ENCODE results near the gene BTBD9.

The BTBD9 gene

GRCh38 chr6:38153798-38154345 lies 485.9 kb downstream of the BTBD9 start:
- no peak for DNase-seq

- DNase-seq = no peak
Measured at GRCh38 chr6:38153076-38153797, 486.5 kb downstream of the BTBD9 start.

DNA sequence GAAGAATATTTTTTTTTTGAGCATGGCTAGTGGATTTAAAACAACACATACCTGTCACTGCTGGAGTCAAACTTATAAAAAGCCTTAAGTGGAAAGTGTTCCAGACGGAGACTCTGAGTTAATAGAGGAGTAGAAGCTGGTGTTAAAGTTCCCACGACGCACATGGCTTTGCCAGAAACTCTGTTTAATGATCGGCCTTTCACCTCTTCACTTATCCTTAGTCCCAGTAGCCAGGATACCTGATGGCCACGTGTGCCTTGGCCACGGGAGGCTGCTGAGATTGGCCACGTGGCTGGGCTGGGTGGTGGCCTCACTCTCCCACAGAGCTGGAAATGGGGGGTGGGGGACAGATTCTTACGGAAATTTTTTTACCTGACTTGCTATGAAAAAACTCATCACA lies 487.1 kb downstream of the BTBD9 start:
- DNase-seq = no peak

GRCh38 chr6:38151580-38152500 lies 487.9 kb downstream of the BTBD9 start:
- DNase-seq = no peak

DNA sequence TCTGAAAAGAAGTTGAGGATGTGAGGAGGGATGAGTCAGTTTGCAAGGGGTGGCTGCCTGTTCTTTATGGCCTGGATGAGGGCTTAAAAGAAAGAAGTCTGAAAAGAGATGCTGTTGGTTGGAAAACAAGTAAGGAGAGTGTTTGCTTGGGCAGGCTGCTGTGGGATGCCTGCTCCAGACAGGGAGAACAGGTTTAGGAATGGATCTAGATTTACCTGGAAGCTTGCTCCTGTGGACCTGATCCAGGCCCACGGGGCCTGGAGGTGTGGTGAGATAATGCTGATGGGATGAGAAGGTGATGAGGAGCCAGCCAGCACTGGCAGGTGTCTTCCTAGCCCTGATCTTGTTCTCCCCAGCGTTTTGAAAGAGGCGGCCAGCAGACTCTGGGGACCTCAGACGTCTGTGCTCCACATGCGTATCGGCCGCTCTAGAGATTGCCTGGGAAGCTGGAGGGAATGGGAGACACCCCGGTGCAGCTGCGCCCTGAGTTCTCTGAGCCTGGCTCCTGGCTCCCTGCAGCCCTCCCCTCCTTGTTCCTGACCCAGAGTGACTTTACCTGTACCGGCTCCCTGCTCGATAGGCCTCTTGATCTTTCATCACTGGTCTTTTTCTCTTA lies 488.9 kb downstream of the BTBD9 start:
- DNase-seq = no peak

DNA sequence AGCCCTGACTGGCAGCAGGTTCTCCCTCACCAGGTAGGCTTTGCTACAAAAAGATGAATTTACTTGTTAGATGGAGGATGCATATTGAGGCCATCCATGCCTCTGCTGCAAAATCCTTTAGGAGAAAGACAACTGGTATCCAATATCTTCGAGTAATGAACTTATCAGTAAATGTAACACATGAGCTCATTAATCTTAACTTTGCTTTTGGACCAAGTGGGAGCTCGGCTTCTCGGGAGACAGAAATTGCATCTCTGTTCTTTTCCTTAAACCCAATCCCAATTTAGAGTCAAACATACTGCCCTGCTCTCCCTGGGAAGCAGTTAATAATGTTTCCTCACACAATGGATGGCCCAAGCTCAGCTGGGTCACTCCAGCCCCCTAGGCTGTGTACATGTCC lies 489.7 kb downstream of the BTBD9 start:
- no peak for DNase-seq

DNA sequence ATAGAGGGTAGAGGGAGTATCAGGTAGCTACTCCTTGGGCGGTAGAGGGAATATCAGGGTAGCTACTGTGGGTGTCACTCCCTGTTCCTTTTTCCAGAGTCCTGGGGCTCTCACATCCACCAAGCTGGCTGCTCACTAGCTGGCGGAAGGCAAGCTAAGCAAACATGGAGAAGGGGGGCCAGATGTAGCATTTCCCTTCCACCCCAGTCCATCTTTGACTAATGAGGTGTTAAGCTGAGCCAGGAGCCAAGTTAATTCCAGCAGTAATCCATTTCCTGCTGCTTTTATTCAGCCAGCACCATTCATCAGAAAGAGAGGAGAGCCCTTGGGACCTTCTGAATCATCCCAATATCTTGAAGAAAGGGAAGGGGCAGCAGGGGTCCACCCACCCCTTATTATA lies 490.2 kb downstream of the BTBD9 start:
- DNase-seq = no peak

DNA sequence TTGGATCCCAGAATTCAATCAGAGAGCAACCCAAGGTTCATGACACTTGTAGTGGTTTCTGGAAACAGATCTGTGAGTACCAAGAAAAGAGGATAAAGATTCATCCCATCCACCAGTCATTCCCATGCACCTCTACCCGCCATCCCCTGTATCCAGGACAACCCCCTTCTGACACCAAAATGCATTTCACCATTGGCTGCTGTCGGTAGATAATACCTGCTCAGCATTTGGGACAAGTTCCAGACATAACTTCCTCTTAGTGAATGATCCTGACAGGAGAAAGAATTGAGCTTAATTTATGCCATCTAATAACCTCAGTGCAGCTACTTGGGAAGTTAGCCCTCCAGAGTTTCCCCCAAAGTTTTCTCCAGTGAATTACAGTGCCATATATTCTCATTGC lies 491.1 kb downstream of the BTBD9 start:
- no peak for DNase-seq

DNA sequence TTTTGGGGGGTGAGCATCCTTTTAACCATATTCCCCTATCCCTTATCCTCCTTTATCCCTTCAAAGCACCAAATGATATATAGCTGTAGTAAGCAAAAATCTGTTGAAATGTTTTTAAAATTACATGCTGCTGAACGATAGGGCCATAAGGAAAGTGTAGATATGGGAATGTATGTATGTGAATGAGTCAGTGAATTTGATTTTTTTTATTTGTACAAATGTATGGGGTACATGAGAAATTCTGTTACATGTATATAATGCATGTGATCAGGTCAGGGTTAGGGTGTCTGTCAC lies 493.0 kb downstream of the BTBD9 start:
- DNase-seq = no peak

GRCh38 chr6:38146021-38146733 lies 493.6 kb downstream of the BTBD9 start:
- DNase-seq = no peak

DNA sequence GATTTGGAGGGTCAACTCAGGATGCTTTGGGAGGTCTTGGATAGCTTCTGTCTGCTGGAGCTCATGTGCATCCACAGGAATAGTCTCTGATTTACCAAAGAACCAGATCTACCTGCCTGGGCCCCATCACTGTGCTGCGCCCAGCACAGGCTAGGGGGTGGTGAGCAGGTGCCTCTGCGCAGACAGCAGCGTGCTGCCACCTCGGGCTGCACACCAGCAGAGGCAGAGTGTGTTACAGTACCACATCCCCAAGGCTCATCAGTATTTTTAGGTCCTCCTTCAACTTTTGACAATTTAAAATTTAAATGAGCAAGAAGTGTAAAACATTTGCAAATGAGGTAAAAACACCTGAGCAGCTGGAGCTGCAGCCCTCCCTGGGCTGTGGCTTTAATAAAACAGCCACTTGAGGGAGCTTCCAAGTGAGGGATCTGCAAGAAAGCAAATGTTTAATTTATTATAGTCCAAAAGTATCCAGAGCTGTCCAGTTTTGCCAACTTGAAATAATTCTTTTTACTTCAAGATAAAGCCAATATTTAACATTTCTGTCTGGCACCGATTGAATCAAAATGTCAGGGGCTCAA lies 495.3 kb downstream of the BTBD9 start:
- no peak for DNase-seq

DNA sequence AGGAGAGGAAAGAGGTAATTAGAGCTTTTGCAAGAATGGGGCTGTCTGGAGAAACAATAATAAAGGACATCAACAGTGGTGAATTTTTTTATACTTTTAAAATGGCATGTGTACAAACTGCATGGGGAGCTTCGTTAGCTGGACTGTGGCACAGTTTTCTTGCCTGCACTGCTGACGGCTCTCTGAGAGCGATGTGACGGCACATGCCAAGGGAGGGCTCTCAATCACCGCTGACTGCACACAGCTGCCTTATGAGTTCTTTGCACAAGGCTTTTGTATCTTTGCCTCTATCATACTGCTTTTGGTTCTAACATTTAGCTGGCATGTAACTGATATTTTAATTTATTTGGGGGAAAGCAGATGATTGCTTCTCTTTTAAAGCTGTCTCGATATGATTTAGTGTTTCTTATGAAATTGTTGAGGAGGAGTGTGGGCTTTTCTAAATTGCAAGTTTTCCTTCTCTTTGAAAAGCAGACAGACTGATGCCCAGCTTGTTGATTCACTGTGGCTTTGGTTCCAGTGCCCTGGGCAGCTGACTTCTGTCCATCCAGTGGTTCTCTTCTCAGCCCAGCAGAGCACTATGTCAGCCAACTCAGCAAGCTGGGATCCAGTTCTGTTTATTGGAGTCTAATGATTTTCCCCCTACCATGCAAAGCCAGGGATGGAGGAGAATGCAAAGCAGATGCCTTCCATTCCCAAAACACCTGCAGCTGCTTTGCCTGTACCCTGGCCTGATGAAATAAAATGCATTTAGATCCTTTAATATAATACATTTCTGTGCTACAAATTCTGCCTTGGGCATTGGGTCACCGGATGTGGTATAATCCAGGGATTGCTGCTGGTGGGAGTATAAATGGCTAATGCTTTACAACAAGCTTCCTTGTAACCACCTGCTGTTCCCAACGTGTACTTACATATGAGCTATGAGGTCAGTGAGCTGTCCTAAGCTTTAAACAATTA lies 496.3 kb downstream of the BTBD9 start:
- no peak for DNase-seq

DNA sequence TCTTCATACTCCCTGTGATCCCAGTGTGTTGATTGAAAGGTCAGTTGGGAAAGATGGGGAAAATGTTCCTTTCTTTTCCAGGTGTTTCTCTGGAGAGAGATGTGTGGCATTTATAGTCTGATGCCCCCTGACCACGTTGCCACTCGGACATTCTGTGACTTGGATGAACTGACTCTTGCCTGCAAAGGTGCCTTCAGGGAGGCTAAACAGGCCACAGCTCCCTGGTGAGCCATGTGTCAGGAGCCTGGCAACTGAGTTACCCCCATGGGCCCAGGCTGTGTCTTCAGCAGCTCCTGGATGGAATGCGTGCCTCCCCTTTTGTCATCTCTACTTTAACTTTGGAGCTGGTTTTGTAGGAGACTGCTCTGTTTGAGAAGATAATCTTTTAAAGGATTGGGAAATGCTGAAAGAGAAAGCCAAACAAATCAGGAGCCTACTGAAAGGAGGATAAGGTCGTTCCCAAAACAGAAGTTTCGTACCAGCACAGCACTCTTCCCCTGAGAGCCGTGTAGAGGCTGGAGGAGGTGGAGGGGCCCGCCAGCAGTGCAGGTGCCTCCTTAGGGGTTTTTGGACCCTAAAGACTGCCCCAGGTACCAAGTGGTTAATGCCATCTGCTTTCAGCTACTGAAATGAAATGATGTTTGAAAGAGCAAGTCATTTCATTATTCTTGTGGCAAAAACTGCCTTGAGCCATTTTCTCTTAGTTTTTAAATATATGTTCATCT lies 497.4 kb downstream of the BTBD9 start:
- DNase-seq = no peak

DNA sequence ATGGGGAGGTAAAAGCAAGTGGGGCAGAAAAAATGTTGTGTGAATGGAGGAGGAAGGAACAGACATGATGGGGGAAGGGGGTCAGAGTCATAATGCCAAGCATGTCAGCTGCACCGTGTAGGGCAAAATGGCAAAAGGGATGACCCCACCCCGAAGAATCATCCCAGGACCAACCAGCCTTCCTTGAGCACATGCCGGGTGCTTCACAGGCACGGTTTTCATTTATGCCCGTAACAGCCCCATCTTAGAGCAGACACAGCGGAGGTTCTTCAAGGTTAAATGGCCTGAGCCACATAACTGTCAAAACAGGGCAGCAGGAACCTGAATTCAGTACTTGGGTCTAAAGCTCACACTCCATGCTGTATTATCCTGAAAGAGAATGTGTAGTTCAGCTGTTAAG lies 498.0 kb downstream of the BTBD9 start:
- DNase-seq = no peak

DNA sequence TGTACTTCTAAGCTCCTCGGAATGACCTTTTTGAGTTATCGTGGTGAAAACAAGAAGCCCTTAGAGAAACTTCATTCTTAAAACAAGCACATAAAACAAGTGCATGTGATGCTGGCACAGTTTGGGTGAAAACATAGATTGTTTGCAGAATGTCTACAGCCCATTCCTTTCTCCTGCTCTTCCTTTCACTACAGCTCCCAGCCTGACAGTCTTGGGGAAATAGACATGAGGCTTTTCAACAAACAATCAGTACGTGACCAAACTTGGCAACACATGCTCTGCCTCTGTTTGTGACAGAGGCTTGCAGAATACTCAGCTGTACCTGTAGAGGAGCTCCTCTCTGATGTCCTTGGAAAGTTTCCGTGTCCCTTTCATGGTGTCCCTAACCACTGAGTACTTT lies 498.6 kb downstream of the BTBD9 start:
- no peak for DNase-seq

DNA sequence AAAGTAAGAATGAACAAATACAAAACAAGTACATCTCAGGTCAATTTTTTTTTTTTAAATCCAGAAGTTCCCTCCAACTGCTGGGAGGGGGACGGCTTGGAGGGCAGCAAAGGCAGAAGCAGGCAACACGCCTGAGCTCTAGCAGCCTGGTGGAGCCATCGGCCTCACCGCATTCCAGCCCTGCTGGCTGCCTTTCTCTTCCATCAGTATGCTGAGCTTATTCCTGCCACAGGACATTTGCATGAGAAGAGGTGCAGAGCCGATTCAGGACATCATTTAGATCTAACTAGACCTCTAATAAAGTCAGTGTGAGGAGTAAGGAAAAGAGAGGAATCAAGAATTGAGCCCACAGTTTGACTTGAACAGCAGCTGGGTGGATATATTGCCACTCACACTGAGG lies 501.4 kb downstream of the BTBD9 start:
- no peak for DNase-seq

- no peak for DNase-seq
Measured at GRCh38 chr6:38137608-38138265, 502.0 kb downstream of the BTBD9 start.

DNA sequence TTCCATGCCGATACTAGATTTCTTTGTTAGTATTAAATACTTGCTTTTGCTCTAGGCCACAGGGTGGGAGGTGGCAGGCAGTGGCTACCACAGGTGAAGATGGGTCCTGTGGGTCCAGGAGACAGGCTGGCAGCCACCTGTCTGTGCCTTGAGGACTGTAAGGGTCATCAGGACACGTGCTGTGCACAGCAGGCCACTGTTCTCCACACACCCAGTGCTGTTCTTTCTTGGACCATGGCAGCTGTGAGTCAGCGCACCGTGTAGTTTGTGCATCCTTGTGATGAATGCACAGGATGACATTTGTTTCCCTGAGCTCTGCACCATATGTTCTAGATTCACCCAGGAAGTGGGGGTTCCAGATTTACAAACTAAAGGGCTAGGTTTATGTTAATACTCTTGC lies 503.2 kb downstream of the BTBD9 start:
- no peak for DNase-seq

DNA sequence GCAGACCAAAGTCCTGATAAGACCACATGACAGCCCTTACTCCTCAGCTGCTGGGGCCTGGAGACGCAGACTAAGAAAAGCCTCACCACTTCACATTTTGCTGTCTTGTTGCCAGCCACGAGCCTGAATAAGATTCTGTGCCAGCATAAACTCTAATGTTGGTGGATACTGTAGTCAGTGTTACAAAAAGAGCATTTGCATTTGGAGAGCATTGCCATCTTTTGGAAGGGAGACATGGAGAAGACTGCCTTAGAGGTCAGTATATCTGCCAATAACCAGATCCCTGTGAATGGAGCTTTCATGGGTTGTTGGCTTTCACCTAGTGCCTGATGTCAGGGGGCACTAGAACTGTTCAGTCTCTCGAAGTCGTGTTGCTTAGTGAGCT lies 505.0 kb downstream of the BTBD9 start:
- DNase-seq = no peak

All from activated gamma-delta T cell (primary cell).